IPS DF 19.7 (cell line): ENCODE results near the gene IL1RAPL2.

Source experiments
- DNase-seq: peaks from one replicate; pipeline ENCODE4 v3.0.0-alpha.2; 2013; ENCODE audit warnings: low read depth, low spot score

Gene IL1RAPL2

GRCh38 chrX:105700331-105700730 lies 1134.3 kb downstream of the IL1RAPL2 start:
- DNase-seq = no peak

- DNase-seq = no peak
Measured at GRCh38 chrX:105701310-105702052, 1135.5 kb downstream of the IL1RAPL2 start.

- no peak for DNase-seq
Measured at GRCh38 chrX:105703876-105704275, 1137.9 kb downstream of the IL1RAPL2 start.

- no peak for DNase-seq
Measured at GRCh38 chrX:105706041-105706440, 1140.0 kb downstream of the IL1RAPL2 start.

GRCh38 chrX:105711805-105712204 lies 1145.8 kb downstream of the IL1RAPL2 start:
- no peak for DNase-seq

GRCh38 chrX:105715746-105716145 lies 1149.7 kb downstream of the IL1RAPL2 start:
- DNase-seq = no peak

- DNase-seq = no peak
Measured at GRCh38 chrX:105723966-105724735, 1158.2 kb downstream of the IL1RAPL2 start.

- no peak for DNase-seq
Measured at GRCh38 chrX:105725228-105725627, 1159.2 kb downstream of the IL1RAPL2 start.

GRCh38 chrX:105738162-105738561 lies 1172.2 kb downstream of the IL1RAPL2 start:
- no peak for DNase-seq

GRCh38 chrX:105744291-105744690 lies 1178.3 kb downstream of the IL1RAPL2 start:
- DNase-seq = no peak

- no peak for DNase-seq
Measured at GRCh38 chrX:105744946-105745345, 1178.9 kb downstream of the IL1RAPL2 start.

- DNase-seq = no peak
Measured at GRCh38 chrX:105745863-105746262, 1179.9 kb downstream of the IL1RAPL2 start.

- DNase-seq = no peak
Measured at GRCh38 chrX:105752338-105752956, 1186.4 kb downstream of the IL1RAPL2 start.

GRCh38 chrX:105753411-105753810 lies 1187.4 kb downstream of the IL1RAPL2 start:
- no peak for DNase-seq

- DNase-seq = no peak
Measured at GRCh38 chrX:105754286-105754964, 1188.4 kb downstream of the IL1RAPL2 start.

GRCh38 chrX:105755109-105755508 lies 1189.1 kb downstream of the IL1RAPL2 start:
- DNase-seq = no peak

- DNase-seq = no peak
Measured at GRCh38 chrX:105758754-105759153, 1192.8 kb downstream of the IL1RAPL2 start.

- DNase-seq = no peak
Measured at GRCh38 chrX:105759598-105759997, 1193.6 kb downstream of the IL1RAPL2 start.

GRCh38 chrX:105765691-105766090 lies 1199.7 kb downstream of the IL1RAPL2 start:
- no peak for DNase-seq

GRCh38 chrX:105773801-105774200 lies 1207.8 kb downstream of the IL1RAPL2 start:
- no peak for DNase-seq

- DNase-seq = no peak
Measured at GRCh38 chrX:105775679-105776078, 1209.7 kb downstream of the IL1RAPL2 start.

GRCh38 chrX:105781804-105782203 lies 1215.8 kb downstream of the IL1RAPL2 start:
- DNase-seq = no peak
